HK-2 (cell line): Measurements from ENCODE around the gene NRSN1.
A peak's percentile ranks its signal among the peaks of the same experiment; 100 is the strongest.

Experiments
- DNase-seq: peaks from one replicate; pipeline ENCODE4 v3.0.0-alpha.2; 2018; ENCODE audit not compliant: unreplicated experiment

Gene NRSN1

GRCh38 chr6:24125980-24126379, at the start of gene NRSN1:
Gene NRSN1, plus strand, starts transcription at chr6:24126215. Its CDS starts 8,113 bp downstream, at chr6:24134328.
- peak; percentile 48 for DNase-seq

- DNase-seq, result no peak
Observed at GRCh38 chr6:24078200-24078599, 47.8 kb upstream of the NRSN1 start.

- DNase-seq, result no peak
Observed at GRCh38 chr6:24079076-24079475, 46.9 kb upstream of the NRSN1 start.

- DNase-seq, result no peak
Observed at GRCh38 chr6:24080711-24081110, 45.3 kb upstream of the NRSN1 start.

GRCh38 chr6:24089736-24090135, 36.3 kb upstream of the NRSN1 start:
- DNase-seq, result no peak

GRCh38 chr6:24092407-24092806, 33.6 kb upstream of the NRSN1 start:
- no peak for DNase-seq

GRCh38 chr6:24093381-24093780, 32.6 kb upstream of the NRSN1 start:
- DNase-seq, result no peak

GRCh38 chr6:24099181-24099580, 26.8 kb upstream of the NRSN1 start:
- DNase-seq, result no peak

- no peak for DNase-seq
Observed at GRCh38 chr6:24100024-24100769, 25.8 kb upstream of the NRSN1 start.

- DNase-seq, result no peak
Observed at GRCh38 chr6:24100770-24101155, 25.3 kb upstream of the NRSN1 start.

GRCh38 chr6:24105191-24105590, 20.8 kb upstream of the NRSN1 start:
- DNase-seq, result no peak

- DNase-seq, result no peak
Observed at GRCh38 chr6:24106291-24106690, 19.7 kb upstream of the NRSN1 start.

GRCh38 chr6:24107294-24107693, 18.7 kb upstream of the NRSN1 start:
- no peak for DNase-seq

GRCh38 chr6:24108056-24108455, 18.0 kb upstream of the NRSN1 start:
- no peak for DNase-seq

- no peak for DNase-seq
Observed at GRCh38 chr6:24110417-24110816, 15.6 kb upstream of the NRSN1 start.

GRCh38 chr6:24113891-24114290, 12.1 kb upstream of the NRSN1 start:
- DNase-seq, result no peak

- peak; percentile 10 for DNase-seq
Observed at GRCh38 chr6:24117021-24117420, 9.0 kb upstream of the NRSN1 start.

- DNase-seq, result no peak
Observed at GRCh38 chr6:24122139-24122538, 3.9 kb upstream of the NRSN1 start.

- DNase-seq, result peak; percentile 64
Observed at GRCh38 chr6:24126586-24127192, 674 bp downstream of the NRSN1 start.

- DNase-seq, result no peak
Observed at GRCh38 chr6:24127316-24127715, 1.3 kb downstream of the NRSN1 start.

GRCh38 chr6:24131751-24132150, 5.7 kb downstream of the NRSN1 start:
- no peak for DNase-seq

- no peak for DNase-seq
Observed at GRCh38 chr6:24139080-24139479, 13.1 kb downstream of the NRSN1 start.

GRCh38 chr6:24139639-24140038, 13.6 kb downstream of the NRSN1 start:
- DNase-seq, result no peak

GRCh38 chr6:24140591-24140990, 14.6 kb downstream of the NRSN1 start:
- DNase-seq, result no peak
